IPS-20b (cell line): ENCODE results near the gene USP6.
"Not testable (repeated sequence)": the region's sequence is repeated elsewhere in the genome, so short reads cannot be mapped to it uniquely, and the experiment has no call there.

Source experiments
- H3K27ac ChIP-seq: one replicate; pipeline ENCODE4 v1.5.1; 2013; ENCODE audit warnings: low read length
- H3K27me3 ChIP-seq: 2 replicates; pipeline ENCODE4 v1.6.1; 2013; ENCODE audit warnings: mild to moderate bottlenecking, low read length, inconsistent platforms; ENCODE audit not compliant: insufficient read depth
- H3K36me3 ChIP-seq: 2 replicates; pipeline ENCODE4 v1.6.1; 2013; ENCODE audit warnings: low read depth, mild to moderate bottlenecking, inconsistent platforms, low read length, moderate library complexity; ENCODE audit not compliant: insufficient read depth
- H3K4me1 ChIP-seq: 2 replicates; pipeline ENCODE4 v1.6.1; 2013; ENCODE audit warnings: mild to moderate bottlenecking, control low read depth, inconsistent platforms, low read length, moderate library complexity; ENCODE audit not compliant: insufficient read depth
- H3K4me3 ChIP-seq: 2 replicates; pipeline ENCODE4 v1.5.1; 2013; ENCODE audit warnings: mild to moderate bottlenecking, low read length, inconsistent platforms
- H3K9ac ChIP-seq: 2 replicates; pipeline ENCODE4 v1.6.1; 2013; ENCODE audit warnings: low read depth, mild to moderate bottlenecking, inconsistent platforms, low read length, moderate library complexity
- H3K9me3 ChIP-seq: 2 replicates; pipeline ENCODE4 v1.6.1; 2013; ENCODE audit warnings: mild to moderate bottlenecking, low read depth, low read length, inconsistent platforms; ENCODE audit not compliant: insufficient read depth

The USP6 gene

DNA sequence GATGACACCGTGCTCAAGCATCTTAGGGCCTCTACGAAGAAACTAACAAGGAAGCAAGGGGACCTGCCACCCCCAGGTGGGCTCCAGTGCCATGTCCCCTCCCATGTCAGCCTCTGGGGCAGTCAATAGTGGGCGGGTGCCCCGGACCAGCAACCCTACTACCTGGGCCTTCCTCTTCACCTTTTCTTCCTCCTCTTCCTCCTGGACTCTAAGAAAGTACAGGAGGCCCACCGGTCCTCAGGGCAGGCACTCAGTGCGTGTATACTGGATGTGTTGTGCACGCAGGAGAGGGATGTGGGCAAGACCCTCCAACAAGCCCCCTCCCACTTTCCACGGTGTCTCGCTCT, 22.3 kb downstream of the USP6 start:
- H3K4me1 ChIP-seq, H3K27me3 ChIP-seq, H3K9me3 ChIP-seq, H3K4me3 ChIP-seq, H3K9ac ChIP-seq, H3K36me3 ChIP-seq, H3K27ac ChIP-seq: not testable (repeated sequence)

DNA sequence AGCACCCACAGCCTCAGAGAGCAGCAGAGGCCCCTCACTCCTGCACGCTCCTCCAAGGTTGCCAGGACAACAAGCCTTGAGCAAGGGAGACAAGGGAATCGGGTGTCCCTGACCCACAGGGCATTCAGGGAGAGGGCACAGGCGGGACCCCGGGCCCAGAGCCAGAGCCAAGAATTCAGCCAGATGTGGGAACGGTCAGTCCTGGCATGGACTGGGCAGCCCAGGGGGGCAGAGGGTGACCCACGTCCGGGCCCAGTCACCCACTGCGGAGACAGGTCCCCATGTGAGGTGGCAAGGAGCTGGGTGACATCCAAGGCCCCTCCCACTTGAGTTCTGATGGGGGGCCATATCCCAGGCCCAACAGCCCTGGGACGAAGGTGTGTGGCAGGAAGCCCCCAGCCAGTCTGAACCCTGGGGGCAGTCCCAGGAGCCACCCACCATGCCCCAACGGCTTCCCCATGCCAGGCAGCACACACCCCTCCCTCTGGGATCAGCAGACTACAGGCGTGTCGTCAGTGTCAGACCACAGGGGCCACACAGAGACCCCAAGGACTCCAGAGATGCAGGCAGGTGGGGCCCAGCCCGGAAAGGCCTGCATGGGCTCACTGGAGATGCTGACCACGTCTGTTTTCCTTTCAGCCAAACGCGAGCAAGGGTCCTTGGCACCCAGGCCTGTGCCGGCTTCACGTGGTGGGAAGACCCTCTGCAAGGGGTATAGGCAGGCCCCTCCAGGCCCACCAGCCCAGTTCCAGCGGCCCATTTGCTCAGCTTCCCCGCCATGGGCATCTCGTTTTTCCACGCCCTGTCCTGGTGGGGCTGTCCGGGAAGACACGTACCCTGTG, 23.0 kb downstream of the USP6 start:
- no peaks in the 10 kb centered on the region for H3K9me3 ChIP-seq
- H3K9ac ChIP-seq: no peak overlapping the region
- no peak overlapping the region for H3K27ac ChIP-seq
- no peaks in the 10 kb centered on the region for H3K4me1 ChIP-seq
- no peak overlapping the region for H3K4me3 ChIP-seq
- no peaks in the 10 kb centered on the region for H3K36me3 ChIP-seq
- no peaks in the 10 kb centered on the region for H3K27me3 ChIP-seq

DNA sequence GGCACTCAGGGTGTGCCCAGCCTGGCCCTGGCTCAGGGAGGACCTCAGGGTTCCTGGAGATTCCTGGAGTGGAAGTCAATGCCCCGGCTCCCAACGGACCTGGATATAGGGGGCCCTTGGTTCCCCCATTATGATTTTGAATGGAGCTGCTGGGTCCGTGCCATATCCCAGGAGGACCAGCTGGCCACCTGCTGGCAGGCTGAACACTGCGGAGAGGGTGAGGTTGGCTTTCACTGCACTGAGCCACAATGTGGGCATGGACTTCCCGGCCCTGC, 23.6 kb downstream of the USP6 start:
- H3K27ac ChIP-seq: no peak overlapping the region
- H3K9ac ChIP-seq: no peak overlapping the region
- no peaks in the 10 kb centered on the region for H3K27me3 ChIP-seq
- H3K9me3 ChIP-seq: no peaks in the 10 kb centered on the region
- H3K36me3 ChIP-seq: no peaks in the 10 kb centered on the region
- H3K4me3 ChIP-seq: no peak overlapping the region
- H3K4me1 ChIP-seq: no peaks in the 10 kb centered on the region

DNA sequence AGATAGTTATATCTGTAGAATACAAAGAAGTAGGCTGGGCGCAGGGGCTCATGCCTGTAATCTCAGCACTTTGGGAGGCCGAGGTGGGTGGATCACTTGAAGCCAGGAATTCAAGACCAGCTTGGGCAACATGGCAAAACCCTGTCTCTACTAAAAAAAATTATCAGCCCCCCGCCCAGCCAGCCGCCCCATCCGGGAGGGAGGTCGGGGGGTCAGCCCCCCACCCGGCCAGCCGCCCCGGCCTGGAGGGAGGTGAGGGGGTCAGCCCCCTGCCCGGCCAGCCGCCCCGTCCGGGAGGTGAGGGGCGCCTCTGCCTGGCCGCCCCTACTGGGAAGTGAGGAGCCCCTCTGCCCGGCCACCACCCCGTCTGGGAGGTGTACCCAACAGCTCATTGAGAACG, 27.0 kb downstream of the USP6 start:
- not testable (repeated sequence) for H3K4me1 ChIP-seq, H3K4me3 ChIP-seq, H3K27me3 ChIP-seq, H3K9ac ChIP-seq, H3K36me3 ChIP-seq, H3K27ac ChIP-seq, H3K9me3 ChIP-seq

DNA sequence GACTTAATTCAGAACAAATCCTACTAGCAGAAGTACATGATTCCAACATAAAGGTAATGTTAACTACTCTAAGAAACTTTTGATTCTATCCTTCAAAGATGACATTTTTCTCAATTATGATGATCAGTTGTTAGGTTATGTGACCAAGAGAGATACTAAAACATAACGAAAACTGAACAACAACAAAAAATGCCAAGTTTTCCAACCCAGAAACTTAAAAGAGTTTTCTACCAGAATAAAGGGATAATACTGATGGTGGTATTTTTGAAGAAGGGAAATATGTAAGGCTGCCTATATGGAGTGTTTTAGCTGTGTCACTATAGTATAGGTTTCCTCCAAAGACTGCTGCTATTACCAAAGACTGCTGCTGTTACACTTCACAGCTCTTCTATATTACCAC, 30.3 kb downstream of the USP6 start:
- H3K36me3 ChIP-seq, H3K4me3 ChIP-seq, H3K9ac ChIP-seq, H3K4me1 ChIP-seq, H3K9me3 ChIP-seq, H3K27ac ChIP-seq, H3K27me3 ChIP-seq: not testable (repeated sequence)

DNA sequence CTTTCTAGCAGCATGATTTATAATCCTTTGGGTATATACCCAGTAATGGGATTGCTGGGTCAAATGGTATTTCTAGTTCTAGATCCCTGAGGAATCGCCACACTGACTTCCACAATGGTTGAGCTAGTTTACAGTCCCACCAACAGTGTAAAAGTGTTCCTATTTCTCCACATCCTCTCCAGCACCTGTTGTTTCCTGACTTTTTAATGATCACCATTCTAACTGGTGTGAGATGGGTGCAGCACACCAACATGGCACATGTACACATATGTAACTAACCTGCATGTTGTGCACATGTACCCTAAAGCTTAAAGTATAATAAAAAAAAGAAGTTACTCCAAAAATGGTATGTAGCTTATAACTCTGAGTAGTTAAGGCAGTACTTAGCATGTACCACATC, 44.9 kb downstream of the USP6 start:
- H3K9ac ChIP-seq, H3K4me3 ChIP-seq, H3K27me3 ChIP-seq, H3K9me3 ChIP-seq, H3K36me3 ChIP-seq, H3K4me1 ChIP-seq, H3K27ac ChIP-seq: not testable (repeated sequence)

DNA sequence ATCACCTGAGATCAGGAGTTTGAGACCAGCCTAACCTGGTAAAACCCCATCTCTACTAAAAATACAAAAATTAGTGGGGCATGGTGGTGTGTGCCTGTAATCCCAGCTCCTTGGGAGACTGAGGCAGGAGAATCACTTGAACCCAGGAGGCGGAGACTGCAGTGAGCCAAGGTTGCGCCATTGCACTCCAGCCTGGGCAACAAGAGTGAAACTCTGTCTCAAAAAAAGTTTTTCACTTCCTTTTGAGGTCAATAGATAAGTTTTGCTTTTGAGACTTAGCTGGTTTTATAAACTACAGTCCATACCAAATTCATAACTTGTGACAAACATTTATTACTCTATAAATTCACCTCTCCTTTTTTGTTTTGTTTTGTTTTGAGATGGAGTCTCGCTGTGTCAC, 46.0 kb downstream of the USP6 start:
- H3K4me1 ChIP-seq, H3K36me3 ChIP-seq, H3K9me3 ChIP-seq, H3K27me3 ChIP-seq, H3K27ac ChIP-seq, H3K4me3 ChIP-seq, H3K9ac ChIP-seq: not testable (repeated sequence)

DNA sequence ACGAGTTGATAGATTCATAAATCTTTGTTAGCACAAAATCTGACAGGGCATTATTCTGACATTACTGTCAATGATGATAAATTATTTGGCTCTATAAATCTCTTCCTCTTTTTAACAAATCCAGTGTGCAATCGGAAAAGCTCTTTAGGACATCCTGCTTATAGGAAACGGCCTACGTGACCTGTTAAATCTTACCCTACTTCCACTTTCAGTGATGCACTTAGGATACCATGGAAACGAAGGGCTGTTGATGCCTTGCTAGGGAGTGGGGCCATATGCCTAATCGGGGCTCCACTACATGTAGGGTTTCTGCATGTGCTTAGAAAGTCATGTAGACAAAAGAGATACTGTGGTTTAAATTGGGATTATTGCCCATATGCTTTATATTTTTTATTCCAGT, 48.6 kb downstream of the USP6 start:
- no peak overlapping the region for H3K4me3 ChIP-seq
- no peaks in the 10 kb centered on the region for H3K36me3 ChIP-seq
- H3K9ac ChIP-seq: no peak overlapping the region
- no peaks in the 10 kb centered on the region for H3K9me3 ChIP-seq
- H3K4me1 ChIP-seq: no peaks in the 10 kb centered on the region
- no peak overlapping the region for H3K27ac ChIP-seq
- no peaks in the 10 kb centered on the region; the same call in 1 of the 2 replicates for H3K27me3 ChIP-seq

DNA sequence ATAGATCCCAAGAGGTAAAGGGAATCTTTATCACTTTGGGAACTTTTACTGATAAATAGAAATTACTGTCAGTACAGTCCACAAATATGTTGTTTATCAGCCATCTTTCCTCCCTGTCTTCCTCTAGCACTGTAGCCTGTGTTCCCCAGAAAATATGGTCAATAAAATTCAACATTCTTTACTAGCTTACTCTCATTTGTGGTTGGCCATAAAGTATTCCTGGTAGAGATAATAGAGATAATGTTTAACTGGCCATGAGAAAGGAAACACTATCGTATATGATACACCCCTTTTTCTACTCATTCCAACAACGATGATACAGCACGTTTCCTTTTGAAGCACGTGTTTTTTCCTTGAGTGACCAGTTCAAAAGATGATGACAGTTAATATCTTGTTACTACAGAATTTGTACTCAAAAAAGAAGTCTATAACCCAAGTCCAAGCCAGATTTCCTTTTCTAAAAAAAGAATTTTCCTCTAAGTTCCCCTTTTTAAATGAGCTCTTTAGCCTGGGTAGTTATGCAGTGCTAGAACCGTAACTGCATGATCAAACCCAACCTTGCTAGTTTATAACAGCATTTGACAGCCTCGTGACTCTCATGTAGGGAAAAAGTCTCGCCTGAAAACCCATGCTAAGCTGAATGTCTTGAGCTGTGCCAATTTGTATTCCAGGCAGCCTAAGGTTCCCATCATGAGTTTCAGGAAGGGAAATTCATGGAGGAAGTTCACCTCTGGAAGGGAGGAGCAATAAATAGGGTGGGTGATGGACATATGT, 50.1 kb downstream of the USP6 start:
- H3K27ac ChIP-seq, H3K36me3 ChIP-seq, H3K4me3 ChIP-seq, H3K9ac ChIP-seq, H3K9me3 ChIP-seq, H3K4me1 ChIP-seq, H3K27me3 ChIP-seq: not testable (repeated sequence)

DNA sequence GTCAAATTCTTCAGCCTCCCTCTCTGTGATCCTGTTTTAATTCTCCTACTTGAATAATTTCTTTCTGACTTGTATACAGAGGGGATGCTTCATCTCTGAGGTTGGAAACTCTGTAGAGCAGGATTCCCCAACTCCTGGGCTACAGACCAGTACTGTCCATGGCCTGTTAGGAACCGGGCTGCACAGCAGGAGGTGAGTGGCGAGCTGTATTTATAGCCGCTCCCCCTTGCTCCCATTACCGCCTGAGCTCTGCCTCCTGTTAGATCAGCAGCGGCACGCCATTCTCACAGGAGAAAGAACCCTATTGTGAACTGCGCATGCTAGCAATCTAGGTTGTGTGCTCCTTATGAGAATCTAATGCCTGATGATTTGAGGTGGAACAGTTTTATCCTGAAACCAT, 59.2 kb downstream of the USP6 start:
- H3K27ac ChIP-seq, H3K27me3 ChIP-seq, H3K4me1 ChIP-seq: not testable (repeated sequence)

DNA sequence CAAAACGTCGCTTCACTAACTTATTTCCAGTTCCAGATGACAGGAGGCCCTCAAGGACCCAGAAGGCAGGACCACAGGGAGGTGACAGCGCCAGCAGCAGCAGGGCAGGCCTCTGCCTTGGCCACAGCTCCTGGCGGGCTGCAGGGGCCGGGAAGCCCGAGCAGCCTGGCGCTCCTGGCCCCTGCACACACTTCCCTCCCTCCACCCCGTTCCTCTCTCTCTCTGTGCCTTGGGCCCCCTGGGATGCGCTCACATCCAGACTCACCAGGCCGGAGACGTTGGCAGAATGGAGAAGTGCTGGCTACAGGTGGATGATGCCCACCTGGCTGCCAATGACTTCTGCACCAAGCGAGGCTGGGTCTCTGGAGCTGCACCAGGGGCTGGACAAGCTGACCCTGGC, 63.2 kb downstream of the USP6 start:
- no peak overlapping the region for H3K9ac ChIP-seq
- no peak overlapping the region for H3K27ac ChIP-seq
- no peaks in the 10 kb centered on the region for H3K4me1 ChIP-seq
- peaks cover 79% of the 10 kb centered on the region for H3K9me3 ChIP-seq
- H3K27me3 ChIP-seq: no peaks in the 10 kb centered on the region
- no peak overlapping the region for H3K4me3 ChIP-seq
- peaks cover 45% of the 10 kb centered on the region for H3K36me3 ChIP-seq

More for the DNA sequence above, 59.2 kb downstream of the USP6 start:
- H3K4me3 ChIP-seq, H3K9ac ChIP-seq: not testable (repeated sequence)
- Histone ChIP-seq H3K9me3 (peaks cover 39% of the 10 kb centered on the region), H3K36me3 (peaks cover 11% of the 10 kb centered on the region; the same call in 1 of the 2 replicates)

DNA sequence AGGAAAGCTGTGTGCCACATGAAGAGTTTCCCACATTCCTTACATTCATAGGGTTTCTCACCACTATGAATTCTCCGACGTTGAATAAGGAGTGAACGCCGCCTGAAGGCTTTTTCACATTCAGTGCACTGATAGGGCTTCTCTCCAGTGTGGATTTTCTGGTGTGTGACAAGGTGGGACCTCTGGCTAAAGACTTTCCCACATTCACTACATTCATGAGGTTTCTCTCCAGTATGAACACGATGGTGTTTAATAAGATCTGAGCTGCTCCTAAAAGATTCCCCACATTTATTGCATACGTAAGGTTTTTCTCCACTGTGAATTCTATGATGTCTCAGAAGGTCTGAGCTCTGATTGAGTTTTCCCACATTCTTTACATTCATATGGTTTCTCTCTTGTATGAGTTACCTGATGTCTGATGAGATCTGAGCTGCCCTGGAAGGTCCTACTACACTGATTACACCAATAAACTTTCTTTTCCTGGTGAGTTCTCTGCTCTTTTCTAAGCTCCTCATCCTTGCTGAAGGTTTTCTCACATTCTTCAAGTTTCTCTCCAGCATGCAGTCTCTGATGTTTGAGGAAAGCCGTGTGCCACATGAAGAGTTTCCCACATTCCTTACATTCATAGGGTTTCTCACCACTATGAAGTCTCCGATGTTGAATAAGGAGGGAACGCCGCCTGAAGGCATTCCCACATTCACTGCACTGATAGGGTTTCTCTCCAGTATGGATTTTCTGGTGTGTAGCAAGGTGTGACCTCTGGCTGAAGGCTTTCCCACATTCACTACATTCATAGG, 65.9 kb downstream of the USP6 start:
- Histone ChIP-seq H3K4me3 (peak overlapping the region; percentile 47), H3K27me3 (no peaks in the 10 kb centered on the region), H3K9ac (no peak overlapping the region), H3K9me3 (peaks cover 98% of the 10 kb centered on the region), H3K27ac (no peak overlapping the region), H3K4me1 (no peaks in the 10 kb centered on the region), H3K36me3 (peaks cover 46% of the 10 kb centered on the region)
